Muscle of leg (tissue), 11 donors: ENCODE data around the gene FUBP3. TPM values are rescaled to one million over a fixed set of nuclear protein-coding genes. Genes with fewer than 3 reads are reported as not detected.

Experiments
- DNase-seq: peaks from one replicate; pipeline ENCODE4 v3.0.0; 2013
- H3K27ac ChIP-seq: one replicate; pipeline ENCODE4 v1.5.1; 2013; ENCODE audit warnings: mild to moderate bottlenecking, low read length, control low read depth
- H3K27me3 ChIP-seq: one replicate; pipeline ENCODE4 v1.6.1; 2013; ENCODE audit warnings: low read length; ENCODE audit not compliant: control insufficient read depth, insufficient read depth
- H3K36me3 ChIP-seq: one replicate; pipeline ENCODE4 v1.6.1; 2013; ENCODE audit warnings: low read length; ENCODE audit not compliant: control insufficient read depth, insufficient read depth
- H3K4me1 ChIP-seq: one replicate; pipeline ENCODE4 v1.6.1; 2013; ENCODE audit warnings: low read length; ENCODE audit not compliant: control insufficient read depth, insufficient read depth
- H3K4me3 ChIP-seq: one replicate; pipeline ENCODE4 v1.5.1; 2013; ENCODE audit warnings: low read length, control low read depth
- H3K9me3 ChIP-seq: replicated peaks from 2 replicates; pipeline ENCODE4 v1.6.1; 2013; ENCODE audit warnings: low read depth, low read length; ENCODE audit not compliant: control insufficient read depth
- WGBS: methylation state at CpG from one replicate; pipeline ENCODE4 v1.1.5; 2013; ENCODE audit warnings: missing lambda C conversion rate; ENCODE audit not compliant: insufficient coverage; 5-methylcytosine and 5-hydroxymethylcytosine counted together
- polyA plus RNA-seq, 8 donors: library from polyadenylated mRNA; unstranded; fragments of 120-200 nt; gene quantifications; one replicate each; pipeline versions ENCODE4 v1.2.1 to v1.2.3, GENCODE V29; 2013; ENCODE audit warnings: inconsistent platforms in 1 of 8, low replicate concordance in 1 of 8; ENCODE audit not compliant: insufficient read length in 8 of 8, insufficient read depth in 1 of 8
- total RNA-seq: library from RNA; stranded (reverse); fragments of 120-200 nt; gene quantifications from one replicate; pipeline ENCODE4 v1.2.4, GENCODE V29; 2013

Gene FUBP3
- total and polyA plus RNA-seq, 9 donors = 27.4 to 51.2 (median 44.5) TPM

DNA sequence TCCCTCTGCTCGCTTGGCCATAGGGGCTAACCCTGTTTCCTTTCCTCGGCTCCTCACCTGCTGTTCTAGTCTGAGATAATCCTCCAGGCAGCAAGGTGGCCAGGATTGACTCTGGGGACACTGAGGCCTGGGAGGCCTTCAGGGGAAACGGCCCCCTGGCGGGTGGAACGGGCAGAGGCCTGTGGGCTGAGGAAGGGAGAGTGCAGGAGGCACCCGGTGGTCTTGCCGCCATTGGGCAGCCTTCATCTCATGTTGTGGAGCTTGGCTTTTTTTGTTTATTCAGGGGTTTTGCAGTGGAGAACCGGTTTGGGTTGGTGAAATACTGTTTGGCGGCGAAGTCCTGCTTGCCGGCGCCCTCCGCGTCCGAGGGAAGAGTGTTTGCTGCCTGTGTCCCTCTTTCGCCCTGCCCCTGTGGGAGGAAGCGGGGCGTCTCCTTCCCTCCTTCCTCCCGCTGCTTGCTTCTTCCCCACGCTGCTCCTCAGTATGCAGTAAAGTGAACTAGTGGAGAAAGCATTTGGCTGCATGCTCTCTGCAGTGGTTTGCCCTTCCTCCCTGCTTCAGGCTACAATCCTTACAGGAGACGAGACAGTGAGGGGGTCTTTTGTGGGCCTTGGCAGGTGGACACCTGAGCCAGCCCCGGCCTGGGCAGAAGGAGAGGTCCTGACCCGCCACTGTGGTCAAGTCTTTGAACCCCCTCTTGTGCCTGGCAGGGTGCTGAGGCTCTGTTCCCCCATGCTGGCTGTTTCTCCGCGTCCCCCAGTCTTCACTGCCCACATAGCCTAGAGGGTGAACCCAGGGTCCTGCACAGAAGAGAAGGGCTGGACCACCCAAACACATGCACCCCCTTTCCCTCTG is 54.2 kb downstream of the FUBP3 start:
- H3K4me3 ChIP-seq = no peak overlapping the region
- no peaks in the 10 kb centered on the region for H3K9me3 ChIP-seq
- peaks cover 79% of the 10 kb centered on the region for H3K36me3 ChIP-seq
- WGBS = 87% methylated on average over 11 of the region's 25 CpGs
- no peaks in the 10 kb centered on the region for H3K4me1 ChIP-seq
- H3K27ac ChIP-seq = no peak overlapping the region
- no peak for DNase-seq
- H3K27me3 ChIP-seq = no peaks in the 10 kb centered on the region

DNA sequence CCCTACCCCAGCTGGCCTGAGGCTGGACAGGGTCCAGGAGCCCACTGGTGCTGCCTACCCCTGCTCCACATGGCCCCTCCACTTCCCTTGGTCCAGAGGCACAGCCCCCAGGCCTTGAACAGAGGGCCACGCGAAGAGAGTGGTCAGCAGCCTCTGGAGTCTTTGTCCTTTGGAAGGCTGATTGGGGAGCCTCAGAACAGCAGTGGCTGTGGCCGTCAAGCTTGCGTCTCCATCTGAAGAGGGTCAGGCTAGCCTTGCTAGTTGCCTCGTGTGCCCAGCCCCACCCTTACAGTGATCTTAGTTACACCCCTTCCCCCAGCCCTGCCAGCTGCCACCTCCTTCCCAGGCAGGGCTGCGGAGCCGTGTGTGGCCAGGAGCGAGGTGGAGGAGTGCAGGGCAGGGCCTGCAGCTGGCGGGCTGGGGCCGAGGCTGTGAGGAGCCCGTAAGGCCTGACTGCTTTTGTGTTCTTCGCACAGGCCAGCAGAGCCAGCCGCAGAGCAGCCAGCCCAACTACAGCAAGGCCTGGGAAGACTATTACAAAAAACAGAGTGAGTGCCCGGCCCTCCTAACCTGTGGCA is 54.9 kb downstream of the FUBP3 start:
- Histone ChIP-seq H3K9me3 (no peaks in the 10 kb centered on the region), H3K36me3 (peaks cover 75% of the 10 kb centered on the region), H3K4me3 (no peak overlapping the region), H3K4me1 (peaks cover 3% of the 10 kb centered on the region), H3K27me3 (no peaks in the 10 kb centered on the region), H3K27ac (no peak overlapping the region)
- WGBS = 84% methylated on average over 11 of the region's 14 CpGs
- DNase-seq = no peak

DNA sequence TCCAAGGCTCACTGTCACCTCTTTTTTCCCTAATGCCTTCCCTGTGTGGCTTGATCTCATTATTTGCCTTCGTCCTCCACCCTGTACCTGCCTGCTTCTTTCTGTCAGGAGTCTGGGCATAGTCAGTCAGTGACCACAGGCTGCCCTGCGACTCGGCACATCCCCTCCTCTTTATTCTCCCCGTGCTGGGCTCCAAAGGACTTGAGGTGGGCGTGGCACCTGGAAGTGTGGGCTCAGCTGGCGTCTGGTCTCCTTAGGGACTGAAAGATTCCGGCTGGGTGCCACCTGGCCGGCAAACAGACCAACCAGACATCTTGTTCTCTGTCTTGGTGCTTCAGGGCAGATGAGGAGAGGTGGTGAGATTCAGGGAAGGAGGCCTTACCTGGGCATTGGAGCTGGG is 55.4 kb downstream of the FUBP3 start:
- H3K9me3 ChIP-seq = no peaks in the 10 kb centered on the region
- H3K4me3 ChIP-seq = no peak overlapping the region
- peaks cover 69% of the 10 kb centered on the region for H3K36me3 ChIP-seq
- DNase-seq = no peak
- H3K27me3 ChIP-seq = no peaks in the 10 kb centered on the region
- no peak overlapping the region for H3K27ac ChIP-seq
- H3K4me1 ChIP-seq = peaks cover 3% of the 10 kb centered on the region
- WGBS = 88% methylated on average over 7 of the region's 8 CpGs

GRCh38 chr9:130635306-130635705 is 55.9 kb downstream of the FUBP3 start:
- DNase-seq = no peak
- 73% methylated on average over 3 of the region's 6 CpGs for WGBS
- Histone ChIP-seq H3K36me3 (peaks cover 64% of the 10 kb centered on the region), H3K4me3 (no peak overlapping the region), H3K27ac (no peak overlapping the region), H3K4me1 (peaks cover 3% of the 10 kb centered on the region), H3K27me3 (no peaks in the 10 kb centered on the region), H3K9me3 (no peaks in the 10 kb centered on the region)

GRCh38 chr9:130635721-130636647 is 56.6 kb downstream of the FUBP3 start:
- H3K9me3 ChIP-seq = no peaks in the 10 kb centered on the region
- no peak overlapping the region for H3K4me3 ChIP-seq
- 88% methylated on average over 26 of the region's 33 CpGs for WGBS
- peaks cover 58% of the 10 kb centered on the region for H3K36me3 ChIP-seq
- no peak for DNase-seq
- peaks cover 3% of the 10 kb centered on the region for H3K4me1 ChIP-seq
- no peak overlapping the region for H3K27ac ChIP-seq
- H3K27me3 ChIP-seq = no peaks in the 10 kb centered on the region

DNA sequence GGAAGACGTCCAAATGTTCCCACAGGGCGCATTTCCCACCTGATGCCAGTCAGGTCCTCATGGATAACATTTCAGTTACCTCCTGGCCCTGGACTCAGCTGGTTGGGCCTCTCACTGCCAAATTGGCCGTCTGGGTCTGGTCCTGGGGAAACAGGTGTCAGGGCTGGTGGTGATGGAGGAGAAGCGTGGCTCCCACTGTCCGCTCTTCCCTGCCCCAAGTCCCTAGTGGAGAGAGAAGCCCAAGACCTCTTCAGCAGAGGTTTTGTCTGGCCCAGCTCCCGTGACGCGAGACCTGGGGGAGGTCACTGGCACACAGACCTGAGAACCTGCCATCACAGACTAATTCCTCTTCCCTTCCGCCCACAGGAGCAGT is 57.3 kb downstream of the FUBP3 start:
- H3K4me1 ChIP-seq = peaks cover 3% of the 10 kb centered on the region
- peaks cover 51% of the 10 kb centered on the region for H3K36me3 ChIP-seq
- no peak overlapping the region for H3K4me3 ChIP-seq
- DNase-seq = no peak
- no peaks in the 10 kb centered on the region for H3K27me3 ChIP-seq
- no peaks in the 10 kb centered on the region for H3K9me3 ChIP-seq
- 72% methylated on average over 8 of the region's 9 CpGs for WGBS
- H3K27ac ChIP-seq = no peak overlapping the region

DNA sequence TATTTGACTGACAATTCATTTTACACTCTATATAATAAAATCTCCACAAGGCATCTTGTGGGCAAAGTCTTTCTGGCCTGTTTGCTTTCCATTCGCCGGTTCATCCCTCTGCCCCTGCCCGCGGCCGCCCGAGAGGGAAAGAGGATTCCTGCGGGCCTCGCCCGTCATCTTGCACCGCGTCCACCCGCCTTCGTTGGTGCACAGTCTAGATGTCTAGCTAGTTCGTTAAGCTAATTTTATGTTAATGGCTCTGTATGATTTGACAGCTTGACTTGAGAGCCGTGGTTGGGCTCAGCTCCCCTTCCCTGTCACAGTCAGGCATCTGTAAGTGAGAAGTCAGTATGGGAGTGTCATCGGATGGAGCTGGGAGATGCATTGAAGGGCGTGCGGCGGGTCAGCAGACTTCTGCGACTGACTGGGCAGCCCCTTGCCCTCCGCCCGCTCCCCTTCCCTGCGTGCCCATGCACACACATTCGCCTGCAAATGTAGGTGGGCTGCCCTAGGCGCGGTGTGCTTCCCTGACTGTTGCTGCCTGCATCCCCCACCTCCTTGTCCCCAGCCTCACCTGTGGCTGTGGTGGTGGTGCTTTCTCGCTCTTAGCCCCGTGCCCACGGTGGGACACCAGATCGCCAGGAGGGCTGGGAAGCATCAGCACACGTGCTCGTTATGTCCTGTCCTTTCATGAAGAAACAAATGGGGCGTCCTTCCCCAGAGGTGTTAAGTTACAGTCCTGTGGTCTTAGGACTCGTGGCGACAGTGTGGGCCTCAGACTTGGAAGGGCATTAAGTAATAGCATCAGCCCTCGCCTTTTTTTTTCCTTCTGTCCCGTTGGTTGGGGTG is 59.1 kb downstream of the FUBP3 start:
- Histone ChIP-seq H3K9me3 (no peaks in the 10 kb centered on the region), H3K27ac (no peak overlapping the region), H3K36me3 (peaks cover 34% of the 10 kb centered on the region), H3K4me3 (no peak overlapping the region), H3K27me3 (no peaks in the 10 kb centered on the region), H3K4me1 (peaks cover 3% of the 10 kb centered on the region)
- 64% methylated on average over 28 of the region's 37 CpGs for WGBS
- no peak for DNase-seq

DNA sequence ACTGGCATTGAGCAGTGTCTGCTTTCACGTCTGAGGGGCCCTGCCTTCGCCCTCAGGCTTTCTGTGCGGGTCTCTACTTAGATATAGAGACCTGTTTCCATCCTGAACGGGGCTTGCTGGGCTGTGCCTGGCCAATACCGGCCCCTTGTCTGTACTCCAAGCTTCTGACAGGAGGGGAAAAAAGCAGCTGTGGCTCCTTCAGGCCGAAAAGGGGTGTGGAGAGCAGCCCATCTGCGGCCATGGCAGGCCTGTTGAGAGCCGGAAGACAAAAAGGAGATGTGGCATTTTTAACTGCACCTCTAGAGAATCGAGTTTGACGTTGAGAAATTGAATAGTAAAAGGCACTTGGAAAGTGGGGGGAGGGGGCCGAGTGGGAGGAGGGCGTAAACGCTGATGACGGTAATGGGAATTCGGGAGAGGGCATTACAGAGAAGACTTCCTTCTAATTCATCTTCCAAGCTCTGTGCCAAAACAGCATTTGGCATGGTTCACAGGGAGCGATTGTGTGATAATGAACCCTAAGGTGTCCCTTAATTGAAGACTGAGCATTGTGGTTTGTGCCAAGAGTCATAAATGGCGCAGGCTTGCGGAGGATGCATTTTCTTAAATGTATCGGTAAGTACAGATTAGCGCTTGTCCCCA is 59.9 kb downstream of the FUBP3 start:
- no peaks in the 10 kb centered on the region for H3K27me3 ChIP-seq
- peaks cover 3% of the 10 kb centered on the region for H3K4me1 ChIP-seq
- WGBS = 47% methylated on average over 11 of the region's 20 CpGs

GRCh38 chr9:130639866-130640555 is 60.6 kb downstream of the FUBP3 start:
- H3K27me3 ChIP-seq = no peaks in the 10 kb centered on the region
- no peak for DNase-seq
- WGBS = 93% methylated on average over 8 of the region's 17 CpGs

More for the DNA sequence above, 59.9 kb downstream of the FUBP3 start:
- H3K36me3 ChIP-seq = peaks cover 26% of the 10 kb centered on the region
- no peak overlapping the region for H3K4me3 ChIP-seq
- H3K9me3 ChIP-seq = no peaks in the 10 kb centered on the region
- no peak overlapping the region for H3K27ac ChIP-seq
- DNase-seq = no peak

More at GRCh38 chr9:130639866-130640555, 60.6 kb downstream of the FUBP3 start:
- Histone ChIP-seq H3K27ac (no peak overlapping the region), H3K4me3 (no peak overlapping the region), H3K9me3 (no peaks in the 10 kb centered on the region), H3K36me3 (peaks cover 19% of the 10 kb centered on the region), H3K4me1 (peaks cover 3% of the 10 kb centered on the region)
